Upper lobe of right lung (tissue), 1 donor: ENCODE results near the gene CTNNA3. TPM values are rescaled to one million over a fixed set of nuclear protein-coding genes. Genes with fewer than 3 reads are reported as not detected.

ENCODE experiments used
- ATAC-seq: fragments of 200-7000 bp; cut with Tn5 transposase; one replicate; pipeline ENCODE4 v1.9.1; 2020; ENCODE audit warnings: mild to moderate bottlenecking, moderate library complexity
- DNase-seq: peaks from one replicate; pipeline ENCODE4 v3.0.0-alpha.2; 2020
- H3K27ac ChIP-seq: fragments of 200-600 bp; one replicate; pipeline ENCODE4 v1.8.0; 2022
- H3K27me3 ChIP-seq: fragments of 200-600 bp; one replicate; pipeline ENCODE4 v1.8.0; 2022; ENCODE audit warnings: mild to moderate bottlenecking
- H3K36me3 ChIP-seq: fragments of 200-600 bp; one replicate; pipeline ENCODE4 v1.8.0; 2022
- H3K4me1 ChIP-seq: fragments of 200-600 bp; one replicate; pipeline ENCODE4 v1.8.0; 2022
- H3K4me3 ChIP-seq: fragments of 200-600 bp; one replicate; pipeline ENCODE4 v1.8.0; 2022; ENCODE audit warnings: mild to moderate bottlenecking
- H3K9me3 ChIP-seq: fragments of 200-600 bp; one replicate; pipeline ENCODE4 v1.8.0; 2022
- intact Hi-C: fragments of 100-400 bp; cut with DNase I; formaldehyde crosslinking; loops from one replicate; pipeline ENCODE4 v1.11.0; 2022
- total RNA-seq: library from RNA; stranded (reverse); fragmentation: NEBNext Ultra II Directional; extraction: Animal tissue kit (Norgen Biotek cat#: 25700); gene quantifications from one replicate; pipeline ENCODE4 v1.2.1, GENCODE V29; 2021
- TF ChIP-seq, protein P1 (sequence below): fragments of 200-600 bp; IDR thresholded peaks from one replicate; pipeline ENCODE4 v1.8.0; 2022; ENCODE audit warnings: antibody characterized with exemption
- donor health status: DM: no; HTN: yes; CAD: no; lungs with severe emphysema.

CTNNA3 gene
- total RNA-seq, 1 donor from 2014 or later = 0.67 TPM

- no peaks in the 10 kb centered on the region for H3K4me1 ChIP-seq
- intact Hi-C loops = no loop called here
- TF ChIP-seq, protein P1, sequence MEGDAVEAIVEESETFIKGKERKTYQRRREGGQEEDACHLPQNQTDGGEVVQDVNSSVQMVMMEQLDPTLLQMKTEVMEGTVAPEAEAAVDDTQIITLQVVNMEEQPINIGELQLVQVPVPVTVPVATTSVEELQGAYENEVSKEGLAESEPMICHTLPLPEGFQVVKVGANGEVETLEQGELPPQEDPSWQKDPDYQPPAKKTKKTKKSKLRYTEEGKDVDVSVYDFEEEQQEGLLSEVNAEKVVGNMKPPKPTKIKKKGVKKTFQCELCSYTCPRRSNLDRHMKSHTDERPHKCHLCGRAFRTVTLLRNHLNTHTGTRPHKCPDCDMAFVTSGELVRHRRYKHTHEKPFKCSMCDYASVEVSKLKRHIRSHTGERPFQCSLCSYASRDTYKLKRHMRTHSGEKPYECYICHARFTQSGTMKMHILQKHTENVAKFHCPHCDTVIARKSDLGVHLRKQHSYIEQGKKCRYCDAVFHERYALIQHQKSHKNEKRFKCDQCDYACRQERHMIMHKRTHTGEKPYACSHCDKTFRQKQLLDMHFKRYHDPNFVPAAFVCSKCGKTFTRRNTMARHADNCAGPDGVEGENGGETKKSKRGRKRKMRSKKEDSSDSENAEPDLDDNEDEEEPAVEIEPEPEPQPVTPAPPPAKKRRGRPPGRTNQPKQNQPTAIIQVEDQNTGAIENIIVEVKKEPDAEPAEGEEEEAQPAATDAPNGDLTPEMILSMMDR = no peak
Measured at GRCh38 chr10:66778351-66778750, 917.6 kb downstream of the CTNNA3 start.

DNA sequence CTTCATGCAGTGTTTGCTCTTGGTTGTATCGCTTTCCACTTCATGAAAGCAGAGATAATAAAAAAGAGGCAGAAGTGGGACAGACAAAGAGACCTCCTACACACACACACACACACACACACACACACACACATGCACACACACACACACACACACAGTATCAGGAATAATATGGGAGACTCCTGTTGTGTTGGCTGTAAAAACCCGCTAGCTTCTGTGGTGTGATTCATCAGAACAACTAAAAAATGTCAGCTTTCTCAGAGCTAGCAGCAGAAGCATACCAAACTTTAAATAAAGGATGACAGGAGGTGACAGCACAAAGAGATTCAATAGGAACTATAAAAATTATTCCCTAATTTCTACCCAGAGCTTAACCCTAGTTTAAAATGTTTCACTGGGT, 918.3 kb downstream of the CTNNA3 start:
- Histone ChIP-seq H3K9me3 (no peaks in the 10 kb centered on the region), H3K4me1 (no peaks in the 10 kb centered on the region), H3K36me3 (no peaks in the 10 kb centered on the region), H3K4me3 (no peak overlapping the region), H3K27me3 (no peaks in the 10 kb centered on the region), H3K27ac (no peak overlapping the region)
- TF ChIP-seq, protein P1 = no peak
- ATAC-seq (no peak), DNase-seq (no peak)
- intact Hi-C loops = no loop called here

More at GRCh38 chr10:66778351-66778750, 917.6 kb downstream of the CTNNA3 start:
- H3K36me3 ChIP-seq = no peaks in the 10 kb centered on the region
- H3K27me3 ChIP-seq = no peaks in the 10 kb centered on the region
- H3K4me3 ChIP-seq = no peak overlapping the region
- ATAC-seq = no peak
- H3K27ac ChIP-seq = no peak overlapping the region
- no peak for DNase-seq
- H3K9me3 ChIP-seq = no peaks in the 10 kb centered on the region

GRCh38 chr10:66773472-66773817, 922.5 kb downstream of the CTNNA3 start:
- Histone ChIP-seq H3K27ac (no peak overlapping the region), H3K9me3 (no peaks in the 10 kb centered on the region), H3K36me3 (no peaks in the 10 kb centered on the region), H3K4me3 (no peak overlapping the region), H3K27me3 (no peaks in the 10 kb centered on the region), H3K4me1 (no peaks in the 10 kb centered on the region)
- DNase-seq = no peak
- TF ChIP-seq, protein P1 = no peak
- intact Hi-C loops = no loop called here
- no peak for ATAC-seq

DNA sequence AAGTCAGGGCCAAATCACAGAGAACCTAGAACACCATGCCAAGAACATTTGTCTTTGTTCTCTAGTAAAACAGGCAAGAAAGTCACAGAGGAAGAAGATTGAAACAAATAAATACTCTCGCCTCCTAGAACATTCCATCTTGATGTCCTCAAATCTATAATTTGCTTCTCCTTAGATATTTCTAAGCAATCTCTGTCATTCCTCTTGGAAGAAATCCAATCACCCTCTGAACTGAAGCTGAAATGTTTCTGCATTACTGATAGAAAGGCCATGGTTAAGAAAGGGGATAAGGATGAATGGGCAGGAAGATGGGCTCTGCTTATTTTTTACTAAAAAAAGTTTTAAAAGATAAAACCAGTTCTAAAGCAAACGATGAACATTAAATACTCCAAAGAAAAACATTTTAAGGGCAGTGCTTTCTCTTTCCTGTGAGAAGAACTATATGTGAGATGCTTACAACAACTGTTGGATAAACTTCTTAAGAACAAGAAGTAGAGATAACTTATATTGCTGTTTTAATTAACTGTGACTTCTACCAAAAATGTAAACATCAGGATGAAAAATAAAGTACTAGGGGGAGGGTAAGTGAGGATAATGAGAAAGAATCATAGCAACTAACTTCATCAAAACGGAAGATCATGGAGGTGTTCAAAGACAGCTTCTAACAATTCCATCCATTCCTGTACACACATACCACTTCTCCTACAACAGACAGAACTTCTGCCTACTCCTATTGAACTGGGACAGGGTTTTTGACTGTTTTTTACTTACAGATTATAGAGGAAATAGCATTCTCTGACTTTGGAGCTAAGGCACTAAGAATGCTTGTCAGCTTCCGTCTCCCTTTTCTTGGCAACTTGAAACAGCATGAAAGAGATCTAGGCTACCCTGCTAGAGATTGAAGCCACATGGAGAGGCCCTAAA, 923.2 kb downstream of the CTNNA3 start:
- Histone ChIP-seq H3K4me1 (no peaks in the 10 kb centered on the region), H3K9me3 (no peaks in the 10 kb centered on the region), H3K36me3 (no peaks in the 10 kb centered on the region), H3K27me3 (no peaks in the 10 kb centered on the region), H3K4me3 (no peak overlapping the region), H3K27ac (no peak overlapping the region)
- ATAC-seq (no peak), DNase-seq (no peak)
- TF ChIP-seq, protein P1 = no peak
- intact Hi-C loops = no loop called here

DNA sequence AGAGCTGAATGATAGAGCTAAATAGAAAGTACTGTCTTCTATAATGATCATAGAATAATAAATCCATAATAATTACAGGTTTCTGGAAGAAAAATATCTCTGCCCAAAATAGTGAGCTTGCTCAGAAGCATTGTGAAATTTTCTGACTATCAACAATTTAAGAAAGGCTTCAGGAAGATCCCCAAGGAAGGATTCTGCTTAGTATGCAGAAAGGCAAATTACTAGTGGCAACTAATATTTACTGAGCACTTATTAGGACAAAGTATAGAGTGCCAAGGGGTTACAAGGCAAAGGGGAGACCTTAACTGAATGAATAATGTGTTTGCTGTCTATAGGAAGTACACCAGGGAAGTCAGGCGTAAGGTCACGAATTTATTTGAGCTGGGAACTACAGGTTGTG, 928.3 kb downstream of the CTNNA3 start:
- Histone ChIP-seq H3K27ac (no peak overlapping the region), H3K36me3 (no peaks in the 10 kb centered on the region), H3K4me3 (no peak overlapping the region), H3K9me3 (no peaks in the 10 kb centered on the region), H3K27me3 (no peaks in the 10 kb centered on the region), H3K4me1 (no peaks in the 10 kb centered on the region)
- no peak for DNase-seq
- TF ChIP-seq, protein P1 = no peak
- intact Hi-C loops = no loop called here
- no peak for ATAC-seq
